HepG2 (cell line): ENCODE measurements around the gene KCTD15. TPM values are rescaled to one million over a fixed set of nuclear protein-coding genes. Genes with fewer than 3 reads are reported as not detected.

Experiments
- ATAC-seq: fragments of 200-7000 bp; cut with Tn5 transposase; 3 replicates; pipeline ENCODE4 v1.9.1; 2020; ENCODE audit warnings: mild to moderate bottlenecking, moderate library complexity
- BruUV-seq: library from RNA; stranded (reverse); fragments of 400-500 nt; replicated peaks from 2 replicates; lab custom pipeline; 2021; lab: Mats Ljungman, UMichigan
- CTCF ChIA-PET: fragments of 300-600 bp; formaldehyde crosslinking; extraction: SDS; loops from one replicate; lab custom pipeline; 2021; ENCODE audit warnings: low total read pairs, inconsistent platforms, low intra/inter-chr PET ratio; lab: Yijun Ruan, JAX
- POLR2A ChIA-PET: fragments of 350-600 bp; sonication (Branson Sonifier 250); formaldehyde crosslinking; loops from one replicate; lab custom pipeline; 2020; ENCODE audit warnings: antibody characterized with exemption, inconsistent platforms; lab: Yijun Ruan, JAX
- DNase-seq: peaks from one replicate; pipeline ENCODE4 v3.0.0-alpha.2; 2015; ENCODE audit warnings: low spot score
- FAIRE-seq: peaks from 3 replicates; lab custom pipeline; 2011; peaks lifted over from hg19 to GRCh38; lab: Jason Lieb, UNC
- H2AFZ ChIP-seq: one replicate; pipeline ENCODE4 v1.6.1; 2011; ENCODE audit warnings: low read length, inconsistent platforms
- H3K27ac ChIP-seq: fragments of 300-600 bp; 3 replicates; pipeline ENCODE4 v1.8.0; 2011; ENCODE audit warnings: mixed run types, mild to moderate bottlenecking, mixed read lengths, low read length, inconsistent platforms; ENCODE audit not compliant: insufficient read depth; ENCODE audit errors: extremely low read length
- H3K27me3 ChIP-seq, 2 experiments: fragments of 200-600 bp in 1 of 2; 2 replicates in 1 of 2; 3 replicates in 1 of 2; pipeline versions ENCODE4 v1.6.0 to v1.8.0; 2011; ENCODE audit warnings: low read length in 2 of 2, mild to moderate bottlenecking in 2 of 2, moderate library complexity in 2 of 2, inconsistent platforms in 1 of 2; ENCODE audit not compliant: insufficient read depth in 2 of 2, control insufficient read depth in 1 of 2
- H3K36me3 ChIP-seq, 2 experiments: fragments of 200-600 bp in 1 of 2; replicated peaks in 1 of 2; 2 replicates in 1 of 2; 3 replicates in 1 of 2; pipeline versions ENCODE4 v1.5.1 to v1.8.0; 2011; ENCODE audit warnings: low read length in 2 of 2, inconsistent platforms in 1 of 2; ENCODE audit not compliant: insufficient read depth in 2 of 2, control insufficient read depth in 1 of 2
- H3K4me1 ChIP-seq: 2 replicates; pipeline ENCODE4 v1.5.1; 2012; ENCODE audit warnings: low read length, inconsistent platforms; ENCODE audit not compliant: insufficient read depth
- H3K4me2 ChIP-seq: 2 replicates; pipeline ENCODE4 v1.6.0; 2011; ENCODE audit warnings: low read depth, low read length, inconsistent platforms
- H3K4me3 ChIP-seq, 3 experiments: fragments of 200-600 bp in 1 of 3; sonication (generic), shearing (Covaris generic) in 1 of 3; replicated peaks in 1 of 3; 2 replicates each; pipeline ENCODE4 v1.5.1; 2011 to 2016; ENCODE audit warnings: low read length in 3 of 3, inconsistent platforms in 2 of 3, low read depth in 2 of 3, mild to moderate bottlenecking in 2 of 3, control low read depth in 1 of 3, mixed read lengths in 1 of 3; ENCODE audit not compliant: insufficient read depth in 1 of 3
- H3K79me2 ChIP-seq: one replicate; pipeline ENCODE4 v1.6.1; 2011; ENCODE audit warnings: low read length, inconsistent platforms; ENCODE audit not compliant: insufficient read depth
- H3K9ac ChIP-seq: 2 replicates; pipeline ENCODE4 v1.6.0; 2011; ENCODE audit warnings: mild to moderate bottlenecking, low read depth, low read length, inconsistent platforms; ENCODE audit not compliant: insufficient read depth
- H3K9me3 ChIP-seq: 2 replicates; pipeline ENCODE4 v1.5.1; 2012; ENCODE audit warnings: mild to moderate bottlenecking, low read length
- H4K20me1 ChIP-seq: 2 replicates; pipeline ENCODE4 v1.6.0; 2011; ENCODE audit warnings: inconsistent platforms, mild to moderate bottlenecking, low read length, moderate library complexity; ENCODE audit not compliant: insufficient read depth
- ATF2 ChIP-seq: sonication (generic); formaldehyde crosslinking; IDR thresholded peaks from 2 replicates; pipeline ENCODE4 v1.4.0; 2020; ENCODE audit warnings: missing genetic modification reagents
- DMTF1 ChIP-seq: sonication (generic); formaldehyde crosslinking; IDR thresholded peaks from 2 replicates; pipeline ENCODE4 v1.4.0; 2020; ENCODE audit warnings: mild to moderate bottlenecking, missing genetic modification reagents
- GPBP1L1 ChIP-seq: sonication (generic); formaldehyde crosslinking; IDR thresholded peaks from 2 replicates; pipeline ENCODE4 v1.5.0; 2020; ENCODE audit warnings: mild to moderate bottlenecking, missing genetic modification reagents
- MED8 ChIP-seq: sonication (generic); formaldehyde crosslinking; IDR thresholded peaks from 2 replicates; pipeline ENCODE4 v1.8.1; 2023; ENCODE audit warnings: mild to moderate bottlenecking, missing genetic modification reagents; ENCODE audit not compliant: insufficient replicate concordance
- NFIC ChIP-seq: IDR thresholded peaks from 2 replicates; pipeline ENCODE4 v1.6.1; 2012; ENCODE audit warnings: mild to moderate bottlenecking, low read length, inconsistent platforms
- PPARG ChIP-seq: conservative IDR thresholded peaks from 2 replicates; pipeline ENCODE4 v1.6.1; 2016; ENCODE audit warnings: missing biosample characterization, missing genetic modification reagents
- PRDM4 ChIP-seq: sonication (generic); formaldehyde crosslinking; IDR thresholded peaks from 2 replicates; pipeline ENCODE4 v1.9.0; 2021; ENCODE audit warnings: missing genetic modification reagents, borderline replicate concordance
- SKI ChIP-seq: fragments of 450-650 bp; IDR thresholded peaks from one replicate; pipeline ENCODE4 v1.6.1; 2018; ENCODE audit warnings: mild to moderate bottlenecking; ENCODE audit not compliant: partially characterized antibody
- ZNF430 ChIP-seq: sonication (generic); formaldehyde crosslinking; IDR thresholded peaks from 2 replicates; pipeline ENCODE4 v1.9.0; 2021; ENCODE audit warnings: mild to moderate bottlenecking, missing genetic modification reagents
- ZNF496 ChIP-seq: sonication (generic); formaldehyde crosslinking; IDR thresholded peaks from 2 replicates; pipeline ENCODE4 v1.8.1; 2023; ENCODE audit warnings: mild to moderate bottlenecking, moderate library complexity, missing genetic modification reagents; ENCODE audit not compliant: insufficient replicate concordance
- ZNF720 ChIP-seq: sonication (generic); formaldehyde crosslinking; IDR thresholded peaks from 2 replicates; pipeline ENCODE4 v1.4.0; 2020; ENCODE audit warnings: missing genetic modification reagents
- ZNF788 ChIP-seq: sonication (generic); formaldehyde crosslinking; IDR thresholded peaks from 2 replicates; pipeline ENCODE4 v1.5.0; 2020; ENCODE audit warnings: mild to moderate bottlenecking, missing genetic modification reagents, borderline replicate concordance
- ZNF850 ChIP-seq: sonication (generic); formaldehyde crosslinking; conservative IDR thresholded peaks from 2 replicates; pipeline ENCODE4 v1.9.0; 2021; ENCODE audit warnings: mild to moderate bottlenecking, missing genetic modification reagents
- ZNF878 ChIP-seq: sonication (generic); formaldehyde crosslinking; IDR thresholded peaks from 2 replicates; pipeline ENCODE4 v1.8.1; 2023; ENCODE audit warnings: mild to moderate bottlenecking, missing genetic modification reagents, moderate library complexity
- ZSCAN30 ChIP-seq: sonication (generic); formaldehyde crosslinking; IDR thresholded peaks from 2 replicates; pipeline ENCODE4 v1.5.0; 2020; ENCODE audit warnings: mild to moderate bottlenecking, missing genetic modification reagents
- WGBS: methylation state at CpG from one replicate; pipeline ENCODE4 v1.1.6; 2017; ENCODE audit warnings: low lambda C conversion rate; 5-methylcytosine and 5-hydroxymethylcytosine counted together
- in situ Hi-C: cut with HindIII; loops from 2 replicates; pipeline ENCODE4 v1.10.0; 2017; ENCODE audit warnings: low pct_unique_long_range_greater_than_20kb; ENCODE audit not compliant: extremely low pct_ligation_motif_present
- intact Hi-C: fragments of 100-400 bp; cut with micrococcal nuclease; formaldehyde crosslinking; loops from one replicate; pipeline ENCODE4 v1.10.0; 2022; ENCODE audit not compliant: unreplicated experiment
- polyA plus RNA-seq, 8 experiments: library from polyadenylated mRNA; depleted of rRNA in 3 of 8; stranded (reverse) in 7 of 8; unstranded in 1 of 8; fragments of >200 nt; fragmentation: Illumina TruSeq in 4 of 8; extraction: Trizol in 4 of 8; gene quantifications; 2 replicates each; pipeline versions ENCODE4 v1.2.1 to v1.2.3, GENCODE V29; 2011 to 2016; ENCODE audit warnings: low read depth in 4 of 8, missing spikeins in 1 of 8, mixed read lengths in 1 of 8; ENCODE audit not compliant: insufficient read depth in 1 of 8
- total RNA-seq, 5 experiments: library from RNA; depleted of rRNA; stranded (reverse); fragments of >200 nt; fragmentation: Illumina TruSeq; extraction: Trizol; gene quantifications; 2 replicates each; pipeline ENCODE4 v1.2.3, GENCODE V29; 2016; ENCODE audit warnings: low read depth in 1 of 5

Gene KCTD15
- total and polyA plus RNA-seq, 2 of the 13 experiments (the other 11 are each of a cell fraction or from before 2014, with no cell fraction given), result 13.2 to 16.7 TPM

- TF ChIP-seq PPARG (CRISPR knock-in tag) (no peak), ZSCAN30 (no peak), ZNF720 (CRISPR knock-in tag) (no peak), DMTF1 (CRISPR knock-in tag) (no peak), GPBP1L1 (no peak), PRDM4 (CRISPR knock-in tag) (no peak), ZNF788 (CRISPR knock-in tag) (no peak), ZNF496 (CRISPR knock-in tag) (no peak), SKI (no peak), NFIC (no peak), MED8 (CRISPR knock-in tag) (no peak), ATF2 (CRISPR knock-in tag) (no peak), ZNF430 (no peak), ZNF878 (CRISPR knock-in tag) (no peak), ZNF850 (no peak)
- no peak overlapping the region for H3K4me2 ChIP-seq
- no peak for DNase-seq
- H3K9me3 ChIP-seq, result no peaks in the 10 kb centered on the region
- H3K27me3 ChIP-seq, result peaks cover 2 to 3% of the 10 kb centered on the region in 2 experiments; a peak in 3 of 5 replicates
- H3K27ac ChIP-seq, result no peak overlapping the region
- no peak overlapping the region for H3K9ac ChIP-seq
- no peak overlapping the region for H3K4me3 ChIP-seq
- no TSS peak for BruUV-seq
- 0 out of 2 replicates have a peak, but pooled peaks cover 2% of the 10 kb centered on the region for H4K20me1 ChIP-seq
- H2AFZ ChIP-seq, result no peak overlapping the region
- WGBS, result 0% methylated on average over 1 of the region's 11 CpGs
- H3K4me1 ChIP-seq, result no peaks in the 10 kb centered on the region
- no peak for FAIRE-seq
- no peak for ATAC-seq
- in situ Hi-C loops, result no loop called here
- no peaks in the 10 kb centered on the region for H3K36me3 ChIP-seq
- ChIA-PET POLR2A (no interaction called here), CTCF (no interaction called here)
- H3K79me2 ChIP-seq, result no peaks in the 10 kb centered on the region
- intact Hi-C loops, result no loop called here
Observed at GRCh38 chr19:33763633-33764371, 32.9 kb upstream of the KCTD15 start.
